Hepatocyte (in vitro differentiated cells): ENCODE measurements around the gene RCVRN.

Experiments
- EZH2 ChIP-seq: fragments of 200-600 bp; sonication (generic); IDR thresholded peaks from 2 replicates; pipeline ENCODE4 v1.6.1; 2016; ENCODE audit warnings: antibody characterized with exemption, mild to moderate bottlenecking, borderline replicate concordance
- TF ChIP-seq, protein P1 (sequence below): fragments of 200-600 bp; sonication (generic); IDR thresholded peaks from 2 replicates; pipeline ENCODE4 v1.5.1; 2016; ENCODE audit warnings: antibody characterized with exemption, mild to moderate bottlenecking; ENCODE audit not compliant: poor library complexity

GRCh38 chr17:9916108-9916507 is 11.0 kb upstream of the RCVRN start:
- TF ChIP-seq, protein P1, sequence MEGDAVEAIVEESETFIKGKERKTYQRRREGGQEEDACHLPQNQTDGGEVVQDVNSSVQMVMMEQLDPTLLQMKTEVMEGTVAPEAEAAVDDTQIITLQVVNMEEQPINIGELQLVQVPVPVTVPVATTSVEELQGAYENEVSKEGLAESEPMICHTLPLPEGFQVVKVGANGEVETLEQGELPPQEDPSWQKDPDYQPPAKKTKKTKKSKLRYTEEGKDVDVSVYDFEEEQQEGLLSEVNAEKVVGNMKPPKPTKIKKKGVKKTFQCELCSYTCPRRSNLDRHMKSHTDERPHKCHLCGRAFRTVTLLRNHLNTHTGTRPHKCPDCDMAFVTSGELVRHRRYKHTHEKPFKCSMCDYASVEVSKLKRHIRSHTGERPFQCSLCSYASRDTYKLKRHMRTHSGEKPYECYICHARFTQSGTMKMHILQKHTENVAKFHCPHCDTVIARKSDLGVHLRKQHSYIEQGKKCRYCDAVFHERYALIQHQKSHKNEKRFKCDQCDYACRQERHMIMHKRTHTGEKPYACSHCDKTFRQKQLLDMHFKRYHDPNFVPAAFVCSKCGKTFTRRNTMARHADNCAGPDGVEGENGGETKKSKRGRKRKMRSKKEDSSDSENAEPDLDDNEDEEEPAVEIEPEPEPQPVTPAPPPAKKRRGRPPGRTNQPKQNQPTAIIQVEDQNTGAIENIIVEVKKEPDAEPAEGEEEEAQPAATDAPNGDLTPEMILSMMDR, result no peak
- TF ChIP-seq EZH2, result no peak
